KMS-11 (cell line): ENCODE data around the gene RPS2.

Experiments
- H2AFZ ChIP-seq: fragments of 200-600 bp; sonication (generic); 2 replicates; pipeline ENCODE4 v1.6.1; 2016; ENCODE audit warnings: antibody characterized with exemption, mixed run types, low read depth
- H3K27ac ChIP-seq: fragments of 200-600 bp; sonication (generic); 2 replicates; pipeline ENCODE4 v1.6.1; 2016; ENCODE audit warnings: mild to moderate bottlenecking, mixed run types
- H3K27me3 ChIP-seq: fragments of 200-600 bp; sonication (generic); 2 replicates; pipeline ENCODE4 v1.6.1; 2017; ENCODE audit warnings: mild to moderate bottlenecking, low read depth, mixed run types, moderate library complexity; ENCODE audit not compliant: insufficient read depth
- H3K36me3 ChIP-seq: fragments of 200-600 bp; sonication (generic); 2 replicates; pipeline ENCODE4 v1.6.1; 2017; ENCODE audit warnings: mild to moderate bottlenecking, mixed run types; ENCODE audit not compliant: insufficient read depth
- H3K4me1 ChIP-seq: fragments of 200-600 bp; sonication (generic); 2 replicates; pipeline ENCODE4 v1.6.1; 2016; ENCODE audit warnings: mild to moderate bottlenecking, low read depth, mixed run types; ENCODE audit not compliant: poor library complexity, severe bottlenecking
- H3K4me2 ChIP-seq: fragments of 200-600 bp; sonication (generic); 2 replicates; pipeline ENCODE4 v1.7.0; 2016; ENCODE audit warnings: mild to moderate bottlenecking, mixed run types
- H3K4me3 ChIP-seq: fragments of 200-600 bp; sonication (generic); IDR thresholded peaks from 2 replicates; pipeline ENCODE4 v1.6.1; 2017; ENCODE audit warnings: low read depth, low read length, mixed read lengths; ENCODE audit not compliant: insufficient read depth
- H3K79me2 ChIP-seq: fragments of 200-600 bp; sonication (generic); 2 replicates; pipeline ENCODE4 v1.6.1; 2016; ENCODE audit warnings: low read depth, mixed run types; ENCODE audit not compliant: insufficient read depth
- H3K9ac ChIP-seq: fragments of 200-600 bp; sonication (generic); 2 replicates; pipeline ENCODE4 v1.6.1; 2016; ENCODE audit warnings: mild to moderate bottlenecking, mixed run types
- H4K20me1 ChIP-seq: fragments of 200-600 bp; sonication (generic); 2 replicates; pipeline ENCODE4 v1.6.1; 2016; ENCODE audit warnings: mild to moderate bottlenecking, mixed run types; ENCODE audit not compliant: insufficient read depth
- TF ChIP-seq, protein P1 (sequence below): fragments of 200-600 bp; sonication (generic); conservative IDR thresholded peaks from 2 replicates; pipeline ENCODE4 v1.6.1; 2017; ENCODE audit warnings: low read depth, mild to moderate bottlenecking, antibody characterized with exemption, low read length, moderate library complexity, mixed read lengths

The RPS2 gene

GRCh38 chr16:1980030-1980769 is 15.6 kb upstream of the RPS2 start:
- TF ChIP-seq, protein P1, sequence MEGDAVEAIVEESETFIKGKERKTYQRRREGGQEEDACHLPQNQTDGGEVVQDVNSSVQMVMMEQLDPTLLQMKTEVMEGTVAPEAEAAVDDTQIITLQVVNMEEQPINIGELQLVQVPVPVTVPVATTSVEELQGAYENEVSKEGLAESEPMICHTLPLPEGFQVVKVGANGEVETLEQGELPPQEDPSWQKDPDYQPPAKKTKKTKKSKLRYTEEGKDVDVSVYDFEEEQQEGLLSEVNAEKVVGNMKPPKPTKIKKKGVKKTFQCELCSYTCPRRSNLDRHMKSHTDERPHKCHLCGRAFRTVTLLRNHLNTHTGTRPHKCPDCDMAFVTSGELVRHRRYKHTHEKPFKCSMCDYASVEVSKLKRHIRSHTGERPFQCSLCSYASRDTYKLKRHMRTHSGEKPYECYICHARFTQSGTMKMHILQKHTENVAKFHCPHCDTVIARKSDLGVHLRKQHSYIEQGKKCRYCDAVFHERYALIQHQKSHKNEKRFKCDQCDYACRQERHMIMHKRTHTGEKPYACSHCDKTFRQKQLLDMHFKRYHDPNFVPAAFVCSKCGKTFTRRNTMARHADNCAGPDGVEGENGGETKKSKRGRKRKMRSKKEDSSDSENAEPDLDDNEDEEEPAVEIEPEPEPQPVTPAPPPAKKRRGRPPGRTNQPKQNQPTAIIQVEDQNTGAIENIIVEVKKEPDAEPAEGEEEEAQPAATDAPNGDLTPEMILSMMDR, result no peak
- no peak overlapping the region for H2AFZ ChIP-seq
- no peak overlapping the region for H3K9ac ChIP-seq
- H3K27me3 ChIP-seq, result peaks cover 5% of the 10 kb centered on the region; the same call in 1 of the 2 replicates
- no peaks in the 10 kb centered on the region for H3K79me2 ChIP-seq
- no peak overlapping the region for H3K27ac ChIP-seq
- H3K4me2 ChIP-seq, result no peak overlapping the region
- no peaks in the 10 kb centered on the region; the same call in 1 of the 2 replicates for H3K36me3 ChIP-seq
- H3K4me3 ChIP-seq, result no peak overlapping the region
- H4K20me1 ChIP-seq, result no peaks in the 10 kb centered on the region
- peaks cover 30% of the 10 kb centered on the region for H3K4me1 ChIP-seq

GRCh38 chr16:1979271-1980029 is 14.8 kb upstream of the RPS2 start:
- Histone ChIP-seq H3K27me3 (peaks cover 5% of the 10 kb centered on the region; the same call in 1 of the 2 replicates), H3K79me2 (no peaks in the 10 kb centered on the region), H3K36me3 (no peaks in the 10 kb centered on the region; the same call in 1 of the 2 replicates), H3K4me2 (no peak overlapping the region), H2AFZ (no peak overlapping the region), H3K9ac (no peak overlapping the region), H3K4me1 (peaks cover 28% of the 10 kb centered on the region), H4K20me1 (no peaks in the 10 kb centered on the region), H3K27ac (no peak overlapping the region), H3K4me3 (no peak overlapping the region)
- TF ChIP-seq, protein P1, result no peak

GRCh38 chr16:1978476-1979120 is 14.0 kb upstream of the RPS2 start:
- Histone ChIP-seq H3K79me2 (peaks cover 3% of the 10 kb centered on the region; the same call in 1 of the 2 replicates), H2AFZ (no peak overlapping the region), H3K27me3 (peaks cover 5% of the 10 kb centered on the region; the same call in 1 of the 2 replicates), H3K4me3 (no peak overlapping the region), H3K4me1 (peaks cover 31% of the 10 kb centered on the region), H4K20me1 (no peaks in the 10 kb centered on the region), H3K27ac (no peak overlapping the region), H3K4me2 (no peak overlapping the region), H3K9ac (no peak overlapping the region), H3K36me3 (no peaks in the 10 kb centered on the region; the same call in 1 of the 2 replicates)
- TF ChIP-seq, protein P1, result no peak

DNA sequence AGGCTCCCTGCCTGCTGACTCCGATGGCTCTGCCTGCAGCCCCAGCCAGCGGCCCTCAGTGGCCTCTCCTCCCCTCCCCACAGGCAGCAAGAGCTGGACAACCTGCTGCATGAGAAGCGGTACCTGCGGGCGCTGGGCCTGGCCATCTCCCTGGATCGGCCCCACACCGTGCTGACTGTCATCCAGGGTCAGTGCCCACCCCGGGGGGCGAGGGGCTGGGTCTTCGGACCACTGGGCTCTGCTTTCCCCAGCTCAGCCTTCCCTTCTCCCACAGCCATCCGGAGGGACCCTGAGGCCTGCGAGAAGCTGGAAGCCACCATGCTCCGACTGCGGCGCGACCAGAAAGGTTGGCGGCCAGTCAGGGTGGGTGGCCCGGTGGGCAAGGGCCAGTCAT is 13.2 kb upstream of the RPS2 start:
- H3K36me3 ChIP-seq, result no peaks in the 10 kb centered on the region; the same call in 1 of the 2 replicates

More for the DNA sequence above, 13.2 kb upstream of the RPS2 start:
- Histone ChIP-seq H3K4me2 (no peak overlapping the region), H3K4me3 (no peak overlapping the region), H3K27ac (no peak overlapping the region), H3K79me2 (peaks cover 10% of the 10 kb centered on the region), H2AFZ (no peak overlapping the region), H3K27me3 (no peaks in the 10 kb centered on the region; the same call in 1 of the 2 replicates), H3K4me1 (peaks cover 34% of the 10 kb centered on the region), H3K9ac (no peak overlapping the region), H4K20me1 (no peaks in the 10 kb centered on the region)
- TF ChIP-seq, protein P1, result no peak
